Measurements from ENCODE around the gene ICAM4. TPM values are rescaled to one million over a fixed set of nuclear protein-coding genes. Genes with fewer than 3 reads are reported as not detected.
A peak's percentile ranks its signal among the peaks of the same experiment; 100 is the strongest.

The ICAM4 gene
- total and polyA plus RNA-seq, 2 of the 13 experiments (the other 11 are each of a cell fraction or from before 2014, with no cell fraction given): 2.9 to 4.0 TPM

DNA sequence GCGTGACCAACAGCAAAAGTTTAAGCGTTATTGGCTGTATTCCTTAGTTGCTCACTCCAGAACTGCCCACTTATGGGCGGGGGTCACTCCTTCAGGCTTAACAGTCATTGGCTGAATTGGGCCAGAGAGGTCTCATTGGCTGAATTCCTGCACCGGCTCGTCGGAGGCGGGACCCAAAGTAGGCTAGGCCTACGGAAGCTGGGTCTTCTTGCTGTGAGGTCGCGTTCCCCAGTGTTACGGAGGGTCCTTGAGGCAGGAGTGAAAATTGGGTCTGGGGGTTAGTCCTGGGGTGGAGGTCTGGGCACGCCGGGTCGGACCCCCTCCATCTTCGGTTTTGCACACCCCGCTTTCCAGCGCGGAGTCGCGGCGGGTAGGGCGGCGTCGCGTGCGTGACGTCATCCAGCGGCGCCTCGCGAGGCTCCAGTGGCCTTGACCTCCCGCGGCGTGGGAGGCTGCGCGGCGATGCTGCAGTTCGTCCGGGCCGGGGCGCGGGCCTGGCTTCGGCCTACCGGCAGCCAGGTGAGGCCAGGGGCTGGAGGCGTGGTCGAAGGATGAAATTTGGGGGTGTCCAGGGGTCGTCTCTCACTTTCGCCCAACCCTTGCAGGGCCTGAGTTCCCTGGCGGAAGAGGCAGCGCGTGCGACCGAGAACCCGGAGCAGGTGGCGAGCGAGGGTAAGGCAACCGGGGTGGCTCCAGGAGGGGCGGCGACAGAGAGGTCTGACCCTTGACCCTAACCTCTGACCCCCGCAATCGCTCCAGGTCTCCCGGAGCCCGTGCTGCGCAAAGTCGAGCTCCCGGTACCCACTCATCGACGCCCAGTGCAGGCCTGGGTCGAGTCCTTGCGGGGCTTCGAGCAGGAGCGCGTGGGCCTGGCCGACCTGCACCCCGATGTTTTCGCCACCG lies 34.7 kb upstream of the ICAM4 start, which contains the start of gene MRPL4 (continued):
- TF ChIP-seq, protein P1, sequence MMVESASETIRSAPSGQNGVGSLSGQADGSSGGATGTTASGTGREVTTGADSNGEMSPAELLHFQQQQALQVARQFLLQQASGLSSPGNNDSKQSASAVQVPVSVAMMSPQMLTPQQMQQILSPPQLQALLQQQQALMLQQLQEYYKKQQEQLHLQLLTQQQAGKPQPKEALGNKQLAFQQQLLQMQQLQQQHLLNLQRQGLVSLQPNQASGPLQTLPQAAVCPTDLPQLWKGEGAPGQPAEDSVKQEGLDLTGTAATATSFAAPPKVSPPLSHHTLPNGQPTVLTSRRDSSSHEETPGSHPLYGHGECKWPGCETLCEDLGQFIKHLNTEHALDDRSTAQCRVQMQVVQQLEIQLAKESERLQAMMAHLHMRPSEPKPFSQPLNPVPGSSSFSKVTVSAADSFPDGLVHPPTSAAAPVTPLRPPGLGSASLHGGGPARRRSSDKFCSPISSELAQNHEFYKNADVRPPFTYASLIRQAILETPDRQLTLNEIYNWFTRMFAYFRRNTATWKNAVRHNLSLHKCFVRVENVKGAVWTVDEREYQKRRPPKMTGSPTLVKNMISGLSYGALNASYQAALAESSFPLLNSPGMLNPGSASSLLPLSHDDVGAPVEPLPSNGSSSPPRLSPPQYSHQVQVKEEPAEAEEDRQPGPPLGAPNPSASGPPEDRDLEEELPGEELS (CRISPR knock-in tag; IDR thresholded peaks at IDR 0.05): peak; percentile 53
- peak; percentile 51; the same call in 1 of the 2 replicates for TF ChIP-seq REXO4 (CRISPR knock-in tag; IDR thresholded peaks at IDR 0.05; ENCODE audit: borderline replicate concordance)
- no peak for TF ChIP-seq RFX1 (IDR thresholded peaks at IDR 0.05)
- no peak for TF ChIP-seq RFX3 (CRISPR knock-in tag; IDR thresholded peaks at IDR 0.05)
- peak; percentile 52 for TF ChIP-seq SKI (IDR thresholded peaks at IDR 0.05; ENCODE audit: partially characterized antibody)
- TF ChIP-seq ZNF382 (CRISPR knock-in tag; IDR thresholded peaks at IDR 0.05; ENCODE audit: borderline replicate concordance): no peak
- peak; percentile 51; the same call in 1 of the 2 replicates for TF ChIP-seq TMF1 (CRISPR knock-in tag; IDR thresholded peaks at IDR 0.05; ENCODE audit: low read depth)
- no peak for TF ChIP-seq ZFYVE20 (CRISPR knock-in tag; IDR thresholded peaks at IDR 0.05; ENCODE audit: borderline replicate concordance, low read depth)
- TF ChIP-seq, protein P2, sequence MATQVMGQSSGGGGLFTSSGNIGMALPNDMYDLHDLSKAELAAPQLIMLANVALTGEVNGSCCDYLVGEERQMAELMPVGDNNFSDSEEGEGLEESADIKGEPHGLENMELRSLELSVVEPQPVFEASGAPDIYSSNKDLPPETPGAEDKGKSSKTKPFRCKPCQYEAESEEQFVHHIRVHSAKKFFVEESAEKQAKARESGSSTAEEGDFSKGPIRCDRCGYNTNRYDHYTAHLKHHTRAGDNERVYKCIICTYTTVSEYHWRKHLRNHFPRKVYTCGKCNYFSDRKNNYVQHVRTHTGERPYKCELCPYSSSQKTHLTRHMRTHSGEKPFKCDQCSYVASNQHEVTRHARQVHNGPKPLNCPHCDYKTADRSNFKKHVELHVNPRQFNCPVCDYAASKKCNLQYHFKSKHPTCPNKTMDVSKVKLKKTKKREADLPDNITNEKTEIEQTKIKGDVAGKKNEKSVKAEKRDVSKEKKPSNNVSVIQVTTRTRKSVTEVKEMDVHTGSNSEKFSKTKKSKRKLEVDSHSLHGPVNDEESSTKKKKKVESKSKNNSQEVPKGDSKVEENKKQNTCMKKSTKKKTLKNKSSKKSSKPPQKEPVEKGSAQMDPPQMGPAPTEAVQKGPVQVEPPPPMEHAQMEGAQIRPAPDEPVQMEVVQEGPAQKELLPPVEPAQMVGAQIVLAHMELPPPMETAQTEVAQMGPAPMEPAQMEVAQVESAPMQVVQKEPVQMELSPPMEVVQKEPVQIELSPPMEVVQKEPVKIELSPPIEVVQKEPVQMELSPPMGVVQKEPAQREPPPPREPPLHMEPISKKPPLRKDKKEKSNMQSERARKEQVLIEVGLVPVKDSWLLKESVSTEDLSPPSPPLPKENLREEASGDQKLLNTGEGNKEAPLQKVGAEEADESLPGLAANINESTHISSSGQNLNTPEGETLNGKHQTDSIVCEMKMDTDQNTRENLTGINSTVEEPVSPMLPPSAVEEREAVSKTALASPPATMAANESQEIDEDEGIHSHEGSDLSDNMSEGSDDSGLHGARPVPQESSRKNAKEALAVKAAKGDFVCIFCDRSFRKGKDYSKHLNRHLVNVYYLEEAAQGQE (IDR thresholded peaks at IDR 0.05; ENCODE audit: borderline replicate concordance in 1 of 2, low read depth in 1 of 2, low read length in 2 of 2): peak in 1 of 2 experiments; percentile 31; a peak in 1 of 4 replicates
- TF ChIP-seq ZNF678 (CRISPR knock-in tag; IDR thresholded peaks at IDR 0.05): 0 out of 2 replicates have a peak, but pooled peaks have one; percentile 58
- TF ChIP-seq, protein P3, sequence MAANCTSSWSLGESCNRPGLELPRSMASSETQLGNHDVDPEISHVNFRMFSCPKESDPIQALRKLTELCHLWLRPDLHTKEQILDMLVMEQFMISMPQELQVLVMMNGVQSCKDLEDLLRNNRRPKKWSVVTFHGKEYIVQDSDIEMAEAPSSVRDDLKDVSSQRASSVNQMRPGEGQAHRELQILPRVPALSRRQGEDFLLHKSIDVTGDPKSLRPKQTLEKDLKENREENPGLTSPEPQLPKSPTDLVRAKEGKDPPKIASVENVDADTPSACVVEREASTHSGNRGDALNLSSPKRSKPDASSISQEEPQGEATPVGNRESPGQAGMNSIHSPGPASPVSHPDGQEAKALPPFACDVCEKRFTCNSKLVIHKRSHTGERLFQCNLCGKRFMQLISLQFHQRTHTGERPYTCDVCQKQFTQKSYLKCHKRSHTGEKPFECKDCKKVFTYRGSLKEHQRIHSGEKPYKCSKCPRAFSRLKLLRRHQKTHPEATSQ (CRISPR knock-in tag; IDR thresholded peaks at IDR 0.05; ENCODE audit: borderline replicate concordance): 0 out of 2 replicates have a peak, but pooled peaks have one; percentile 40
- TF ChIP-seq ISL2 (CRISPR knock-in tag; IDR thresholded peaks at IDR 0.05): peak; percentile 75
- no peak; the same call in 1 of the 2 replicates for TF ChIP-seq ATAD3A (CRISPR knock-in tag; IDR thresholded peaks at IDR 0.05)
- TF ChIP-seq, protein P4, sequence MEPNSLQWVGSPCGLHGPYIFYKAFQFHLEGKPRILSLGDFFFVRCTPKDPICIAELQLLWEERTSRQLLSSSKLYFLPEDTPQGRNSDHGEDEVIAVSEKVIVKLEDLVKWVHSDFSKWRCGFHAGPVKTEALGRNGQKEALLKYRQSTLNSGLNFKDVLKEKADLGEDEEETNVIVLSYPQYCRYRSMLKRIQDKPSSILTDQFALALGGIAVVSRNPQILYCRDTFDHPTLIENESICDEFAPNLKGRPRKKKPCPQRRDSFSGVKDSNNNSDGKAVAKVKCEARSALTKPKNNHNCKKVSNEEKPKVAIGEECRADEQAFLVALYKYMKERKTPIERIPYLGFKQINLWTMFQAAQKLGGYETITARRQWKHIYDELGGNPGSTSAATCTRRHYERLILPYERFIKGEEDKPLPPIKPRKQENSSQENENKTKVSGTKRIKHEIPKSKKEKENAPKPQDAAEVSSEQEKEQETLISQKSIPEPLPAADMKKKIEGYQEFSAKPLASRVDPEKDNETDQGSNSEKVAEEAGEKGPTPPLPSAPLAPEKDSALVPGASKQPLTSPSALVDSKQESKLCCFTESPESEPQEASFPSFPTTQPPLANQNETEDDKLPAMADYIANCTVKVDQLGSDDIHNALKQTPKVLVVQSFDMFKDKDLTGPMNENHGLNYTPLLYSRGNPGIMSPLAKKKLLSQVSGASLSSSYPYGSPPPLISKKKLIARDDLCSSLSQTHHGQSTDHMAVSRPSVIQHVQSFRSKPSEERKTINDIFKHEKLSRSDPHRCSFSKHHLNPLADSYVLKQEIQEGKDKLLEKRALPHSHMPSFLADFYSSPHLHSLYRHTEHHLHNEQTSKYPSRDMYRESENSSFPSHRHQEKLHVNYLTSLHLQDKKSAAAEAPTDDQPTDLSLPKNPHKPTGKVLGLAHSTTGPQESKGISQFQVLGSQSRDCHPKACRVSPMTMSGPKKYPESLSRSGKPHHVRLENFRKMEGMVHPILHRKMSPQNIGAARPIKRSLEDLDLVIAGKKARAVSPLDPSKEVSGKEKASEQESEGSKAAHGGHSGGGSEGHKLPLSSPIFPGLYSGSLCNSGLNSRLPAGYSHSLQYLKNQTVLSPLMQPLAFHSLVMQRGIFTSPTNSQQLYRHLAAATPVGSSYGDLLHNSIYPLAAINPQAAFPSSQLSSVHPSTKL (CRISPR knock-in tag; IDR thresholded peaks at IDR 0.05): peak; percentile 54
- TF ChIP-seq, protein P5, sequence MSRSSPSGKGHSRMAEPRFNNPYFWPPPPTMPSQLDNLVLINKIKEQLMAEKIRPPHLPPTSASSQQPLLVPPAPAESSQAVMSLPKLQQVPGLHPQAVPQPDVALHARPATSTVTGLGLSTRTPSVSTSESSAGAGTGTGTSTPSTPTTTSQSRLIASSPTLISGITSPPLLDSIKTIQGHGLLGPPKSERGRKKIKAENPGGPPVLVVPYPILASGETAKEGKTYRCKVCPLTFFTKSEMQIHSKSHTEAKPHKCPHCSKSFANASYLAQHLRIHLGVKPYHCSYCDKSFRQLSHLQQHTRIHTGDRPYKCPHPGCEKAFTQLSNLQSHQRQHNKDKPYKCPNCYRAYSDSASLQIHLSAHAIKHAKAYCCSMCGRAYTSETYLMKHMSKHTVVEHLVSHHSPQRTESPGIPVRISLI (CRISPR knock-in tag; IDR thresholded peaks at IDR 0.05; ENCODE audit: borderline replicate concordance): no peak
